AML-193 (cell line): Measurements from ENCODE around the gene MPHOSPH10.
"Not testable (repeated sequence)": the region's sequence is repeated elsewhere in the genome, so short reads cannot be mapped to it uniquely, and the experiment has no call there.

Experiments used
- DNase-seq, 2 experiments: peaks; one replicate each; lab custom pipeline; 2025; lab: John Stamatoyannopoulos, UW

Gene MPHOSPH10, protein sequence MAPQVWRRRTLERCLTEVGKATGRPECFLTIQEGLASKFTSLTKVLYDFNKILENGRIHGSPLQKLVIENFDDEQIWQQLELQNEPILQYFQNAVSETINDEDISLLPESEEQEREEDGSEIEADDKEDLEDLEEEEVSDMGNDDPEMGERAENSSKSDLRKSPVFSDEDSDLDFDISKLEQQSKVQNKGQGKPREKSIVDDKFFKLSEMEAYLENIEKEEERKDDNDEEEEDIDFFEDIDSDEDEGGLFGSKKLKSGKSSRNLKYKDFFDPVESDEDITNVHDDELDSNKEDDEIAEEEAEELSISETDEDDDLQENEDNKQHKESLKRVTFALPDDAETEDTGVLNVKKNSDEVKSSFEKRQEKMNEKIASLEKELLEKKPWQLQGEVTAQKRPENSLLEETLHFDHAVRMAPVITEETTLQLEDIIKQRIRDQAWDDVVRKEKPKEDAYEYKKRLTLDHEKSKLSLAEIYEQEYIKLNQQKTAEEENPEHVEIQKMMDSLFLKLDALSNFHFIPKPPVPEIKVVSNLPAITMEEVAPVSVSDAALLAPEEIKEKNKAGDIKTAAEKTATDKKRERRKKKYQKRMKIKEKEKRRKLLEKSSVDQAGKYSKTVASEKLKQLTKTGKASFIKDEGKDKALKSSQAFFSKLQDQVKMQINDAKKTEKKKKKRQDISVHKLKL

DNA sequence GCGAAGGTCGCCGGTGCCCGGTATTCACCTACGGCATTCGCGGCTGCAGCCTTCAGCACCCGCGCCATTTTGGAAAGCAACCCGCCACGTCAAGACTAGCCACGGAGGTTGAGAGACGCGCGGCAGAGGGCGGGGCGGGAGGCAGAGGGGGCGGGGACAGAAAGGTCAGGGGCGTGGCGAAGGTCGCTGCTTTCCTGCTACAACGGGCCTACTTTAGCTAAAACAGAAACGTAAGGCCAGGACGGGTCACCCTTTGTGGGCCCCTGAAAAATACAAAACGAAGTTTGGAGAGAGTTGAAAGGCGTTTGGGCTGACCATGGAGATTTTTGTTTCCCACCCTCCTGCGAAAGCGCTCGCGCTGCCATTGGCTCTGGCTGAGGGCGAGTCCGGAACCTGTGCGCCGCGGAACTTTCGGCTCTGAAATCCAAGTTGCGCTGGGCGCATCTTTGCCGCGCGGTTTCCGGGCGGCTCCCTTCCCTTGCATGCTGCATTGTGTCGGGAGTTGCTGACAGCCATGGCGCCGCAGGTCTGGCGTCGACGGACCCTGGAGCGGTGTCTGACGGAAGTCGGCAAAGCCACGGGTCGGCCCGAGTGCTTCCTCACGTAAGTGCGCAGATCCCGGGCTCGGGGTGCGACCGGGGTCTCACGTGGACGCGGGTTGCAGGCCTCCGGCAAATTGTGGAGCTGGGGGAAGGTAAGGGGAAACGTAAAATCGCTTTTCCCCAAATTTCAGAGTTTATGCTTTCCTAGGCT lies at the start of gene MPHOSPH10, which contains the start of gene MCEE:
TSS of gene MPHOSPH10 (plus strand) at position 483 of the 753 bp plus-strand sequence. CDS start at position 515, 32 bp downstream.
TSS of gene MCEE (minus strand) at position 78 of the 753 bp plus-strand sequence. CDS start at position 68, 10 bp downstream.
- peak; percentile 85 to 86 for DNase-seq

DNA sequence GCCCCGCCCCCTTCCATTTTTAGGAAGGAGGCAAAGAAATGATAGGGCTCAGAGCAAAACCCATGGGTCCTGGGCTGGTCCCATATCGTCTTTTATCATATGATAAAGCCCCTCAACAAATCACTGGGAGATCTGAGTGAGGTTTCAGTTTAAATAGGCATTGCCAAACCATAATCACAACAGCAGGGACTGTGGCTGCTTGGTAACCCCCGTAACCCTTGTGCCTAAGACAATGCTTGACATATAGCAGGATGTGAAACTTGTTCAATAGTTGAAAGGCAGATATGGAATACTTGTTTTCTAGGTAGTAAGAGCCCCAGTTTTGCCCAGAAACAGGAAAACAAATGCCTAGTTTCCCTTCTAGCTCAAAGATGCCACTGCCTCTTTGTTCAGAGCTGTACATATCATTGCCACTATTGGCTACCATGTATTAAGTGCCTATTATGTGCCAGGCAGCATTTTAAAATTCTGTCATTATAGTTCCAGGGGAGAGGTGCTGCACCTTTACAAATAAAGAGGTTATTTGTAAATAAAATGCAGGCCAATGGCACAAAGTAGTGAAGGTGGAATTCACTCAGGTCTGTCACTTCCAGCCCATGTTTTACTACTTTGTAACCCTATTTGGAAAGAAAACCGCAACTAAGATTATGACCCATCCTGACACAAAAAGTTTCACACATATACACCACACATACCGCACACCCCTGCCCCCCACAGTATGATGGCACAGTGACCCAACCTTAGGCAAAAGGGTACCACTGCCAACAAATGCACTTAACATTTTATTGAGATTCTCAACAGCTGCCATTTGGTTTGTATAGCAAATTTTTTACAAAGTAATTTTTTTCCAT lies 47.8 kb upstream of the MPHOSPH10 start:
- no peak for DNase-seq

GRCh38 chr2:71083297-71083696 lies 47.1 kb upstream of the MPHOSPH10 start:
- not testable (repeated sequence) for DNase-seq

DNA sequence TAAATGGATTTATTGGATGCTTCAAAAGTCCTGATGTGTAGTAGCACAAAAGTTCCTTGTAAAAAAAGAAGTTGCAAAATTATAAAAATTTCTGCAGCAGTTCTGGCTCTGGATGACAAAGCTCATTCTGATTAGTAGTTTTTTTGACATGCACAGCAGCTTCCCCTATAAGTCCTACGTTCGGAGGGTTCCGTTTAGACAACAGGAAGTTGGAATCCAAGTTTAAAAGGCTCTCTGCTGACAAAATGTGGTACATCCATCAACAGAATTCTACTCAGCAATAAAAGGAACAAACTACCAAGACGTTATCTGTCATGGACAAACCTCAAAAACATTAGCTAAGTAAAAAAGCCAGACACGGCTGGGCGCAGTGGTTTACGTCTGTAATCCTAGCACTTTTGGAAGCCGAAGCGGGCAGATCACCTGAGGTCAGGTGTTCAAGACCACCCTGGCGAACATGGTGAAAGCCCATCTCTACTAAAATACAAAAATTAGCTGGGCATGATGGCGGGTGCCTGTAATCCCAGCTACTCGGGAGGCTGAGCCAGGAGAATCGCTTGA lies 46.6 kb upstream of the MPHOSPH10 start:
- not testable (repeated sequence) for DNase-seq

DNA sequence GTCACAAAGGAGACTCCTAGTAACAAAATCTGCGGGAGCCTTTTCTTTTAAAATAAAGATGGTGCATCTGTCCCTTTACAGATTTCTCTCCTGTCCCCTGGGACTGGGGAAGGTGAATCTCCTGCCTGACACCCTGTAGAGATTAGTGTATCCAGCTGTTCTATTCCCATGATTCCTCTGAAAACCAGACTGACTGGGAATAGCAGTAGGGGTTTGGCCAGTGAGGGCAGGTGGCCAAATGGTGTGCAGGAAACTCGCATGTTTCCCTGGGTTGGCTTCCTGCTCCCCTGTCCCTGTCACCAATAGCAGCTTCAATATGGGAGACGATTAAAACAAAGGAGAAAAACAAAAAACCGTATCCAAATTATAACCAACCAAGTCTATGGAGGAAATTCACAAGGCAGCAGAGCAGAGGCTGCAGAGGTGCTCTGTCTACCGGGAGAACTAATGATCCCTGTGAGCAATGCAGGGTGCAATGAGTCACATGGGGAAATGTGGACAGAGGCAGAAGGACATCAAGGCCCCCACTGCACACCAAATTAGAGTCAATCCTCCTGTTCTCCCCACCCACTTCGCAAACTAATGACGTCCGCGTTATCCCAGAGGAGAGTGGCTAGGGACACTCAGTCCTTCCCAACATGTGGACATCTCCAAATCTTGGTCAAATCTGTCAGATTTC lies 45.0 kb upstream of the MPHOSPH10 start:
- not testable (repeated sequence) for DNase-seq

DNA sequence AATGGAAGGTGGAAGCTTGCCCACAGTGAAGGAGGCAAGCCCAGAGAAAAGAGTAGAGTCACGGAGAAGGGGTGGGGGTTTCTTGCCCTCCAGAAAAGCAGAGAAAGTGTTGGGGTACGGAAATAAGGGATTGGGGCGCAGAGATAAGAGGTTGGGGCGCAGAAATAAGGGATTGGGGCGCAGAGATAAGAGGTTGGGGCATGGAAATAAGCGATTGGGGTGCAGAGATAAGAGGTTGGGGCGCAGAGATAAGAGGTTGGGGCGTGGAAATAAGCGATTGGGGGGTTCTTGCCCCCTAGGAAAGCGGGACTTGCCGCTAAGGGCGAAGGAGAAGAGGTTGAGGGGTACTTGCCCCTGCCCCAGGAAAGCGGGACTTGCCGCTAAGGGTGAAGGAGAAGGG lies 41.0 kb upstream of the MPHOSPH10 start:
- DNase-seq: not testable (repeated sequence)

- not testable (repeated sequence) for DNase-seq
Observed at GRCh38 chr2:71091808-71092207, 38.6 kb upstream of the MPHOSPH10 start.

DNA sequence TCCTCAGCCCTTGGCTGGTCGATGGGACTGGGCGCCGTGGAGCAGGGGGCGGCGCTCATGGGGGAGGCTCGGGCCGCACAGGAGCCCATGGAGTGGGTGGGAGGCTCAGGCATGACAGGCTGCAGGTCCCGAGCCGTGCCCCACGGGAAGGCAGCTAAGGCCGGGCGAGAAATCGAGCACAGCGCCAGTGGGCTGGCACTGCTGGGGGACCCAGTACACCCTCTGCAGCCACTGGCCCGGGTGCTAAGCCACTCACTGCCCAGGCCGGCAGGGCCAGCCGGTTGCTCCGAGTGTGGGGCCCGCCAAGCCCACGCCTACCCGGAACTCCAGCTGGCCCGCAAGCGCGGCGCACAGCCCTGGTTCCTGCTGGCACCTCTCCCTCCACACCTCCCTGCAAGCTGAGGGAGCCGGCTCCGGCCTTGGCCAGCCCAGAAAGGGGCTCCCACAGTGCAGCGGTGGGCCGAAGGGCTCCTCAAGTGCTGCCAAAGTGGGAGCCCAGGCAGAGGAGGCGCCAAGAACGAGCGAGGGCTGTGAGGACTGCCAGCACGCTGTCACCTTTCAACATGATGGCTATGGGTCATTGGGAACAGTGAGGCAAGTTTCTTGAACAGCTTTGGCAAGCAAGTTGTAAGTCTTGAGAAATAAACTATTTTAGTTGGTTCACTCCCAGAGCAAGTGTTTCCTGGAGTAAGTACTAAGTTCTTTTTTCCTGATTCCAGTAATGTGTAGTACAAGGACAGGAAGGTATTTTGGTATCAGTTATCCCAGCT lies 37.8 kb upstream of the MPHOSPH10 start:
- DNase-seq: not testable (repeated sequence)

- DNase-seq: peak; percentile 52 to 56
Observed at GRCh38 chr2:71100195-71100964, 30.1 kb upstream of the MPHOSPH10 start.

DNA sequence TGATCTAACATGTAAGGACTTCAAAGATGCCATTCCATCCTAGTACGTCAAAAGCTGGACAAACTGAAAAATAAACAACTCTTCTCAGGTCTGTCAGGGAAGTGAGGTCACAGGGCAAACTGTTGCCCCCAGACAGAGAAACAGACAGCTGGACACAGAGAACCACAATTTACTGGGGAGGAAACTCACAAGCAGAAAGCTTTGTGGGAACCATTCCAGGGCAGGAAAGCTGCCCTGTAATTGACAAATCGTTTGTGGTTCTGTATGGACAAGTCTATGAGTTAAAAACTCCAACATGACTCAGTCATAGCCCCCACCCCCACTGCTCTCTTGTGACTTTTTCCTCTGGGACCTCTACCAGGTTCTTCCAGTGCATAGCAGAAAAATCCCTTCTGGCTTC lies 28.8 kb upstream of the MPHOSPH10 start:
- no peak for DNase-seq

- DNase-seq: no peak
Observed at GRCh38 chr2:71102981-71103681, 27.3 kb upstream of the MPHOSPH10 start.

DNA sequence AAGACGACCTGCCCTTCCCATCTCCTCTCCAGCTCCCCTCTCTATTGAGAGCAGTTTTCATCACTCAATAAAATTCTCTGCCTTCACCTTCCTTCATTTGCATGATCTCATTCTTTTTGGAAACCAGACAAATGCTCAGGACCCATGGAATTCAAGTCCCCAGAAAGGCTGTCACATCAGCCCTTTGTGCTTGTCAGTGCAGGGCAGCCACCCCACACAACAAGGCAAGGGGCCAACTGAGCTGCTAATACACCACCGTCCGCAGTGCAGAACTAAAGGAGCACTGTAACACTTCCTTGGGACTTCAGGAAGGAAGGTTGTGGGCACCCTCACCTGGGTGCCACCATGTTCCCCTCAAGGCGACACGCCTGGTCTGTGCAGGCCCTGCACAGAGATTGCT lies 26.6 kb upstream of the MPHOSPH10 start:
- DNase-seq: no peak

DNA sequence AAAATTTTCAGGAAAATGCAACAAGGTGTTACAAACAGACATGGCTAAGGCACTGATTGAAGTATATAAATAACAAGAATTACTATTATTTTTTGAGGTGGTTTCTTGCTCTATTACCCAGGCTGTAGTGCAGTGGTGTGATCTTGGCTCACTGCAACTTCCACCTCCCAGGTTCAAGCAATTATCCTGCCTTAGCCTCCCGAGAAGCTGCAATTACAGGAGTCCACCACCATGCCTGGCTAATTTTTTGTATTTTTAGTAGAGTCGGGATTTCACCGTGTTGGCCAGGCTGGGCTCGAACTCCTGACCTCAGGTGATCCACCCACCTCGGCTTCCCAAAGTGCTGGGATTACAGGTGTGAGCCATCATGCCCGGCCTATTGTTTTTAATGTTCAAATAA lies 24.0 kb upstream of the MPHOSPH10 start:
- not testable (repeated sequence) for DNase-seq

DNA sequence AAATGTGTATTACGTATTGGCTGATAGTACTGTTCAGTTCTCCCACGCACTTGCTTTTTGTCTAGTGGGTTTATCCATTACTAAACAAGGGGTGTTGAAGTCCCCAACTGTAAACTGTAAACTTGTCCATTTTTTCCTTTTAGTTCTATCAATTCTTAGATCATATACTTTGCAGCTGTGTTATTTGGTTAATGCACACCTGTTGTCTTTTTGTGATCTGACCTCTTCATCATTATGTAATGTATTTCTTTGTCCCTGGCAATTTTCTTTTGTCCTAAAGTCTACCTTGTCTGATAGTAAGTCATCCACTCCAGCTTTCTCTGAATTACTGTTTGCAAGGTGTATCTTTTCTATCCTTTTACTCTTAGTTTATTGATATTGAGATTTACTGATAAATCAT lies 22.3 kb upstream of the MPHOSPH10 start:
- no peak for DNase-seq

GRCh38 chr2:71113843-71114242 lies 16.6 kb upstream of the MPHOSPH10 start:
- DNase-seq: no peak

GRCh38 chr2:71117063-71117462 lies 13.4 kb upstream of the MPHOSPH10 start:
- no peak for DNase-seq

DNA sequence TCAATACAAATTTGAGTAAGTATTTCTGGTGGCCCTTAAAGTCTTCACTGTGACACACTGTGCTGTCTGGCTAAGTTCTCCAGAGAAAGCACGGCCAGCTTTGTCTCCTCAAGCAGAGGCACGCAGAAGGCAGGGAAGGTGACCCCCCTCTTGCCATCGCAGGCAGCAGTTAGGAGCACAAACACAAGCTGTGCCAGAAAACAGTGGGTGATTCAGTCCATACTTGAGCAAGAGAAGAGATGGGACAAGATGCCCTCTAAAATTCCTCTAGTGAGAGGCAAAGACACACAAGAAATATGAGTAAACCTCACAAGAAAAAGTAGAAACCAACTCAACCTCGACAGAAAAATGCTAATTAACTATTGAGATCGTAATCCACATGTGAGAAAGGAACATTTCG lies 10.2 kb upstream of the MPHOSPH10 start:
- no peak for DNase-seq

- no peak for DNase-seq
Observed at GRCh38 chr2:71121479-71121878, 9.0 kb upstream of the MPHOSPH10 start.
